GM21786 (cell line): Measurements from ENCODE around the gene FBXW8.
"Not testable (repeated sequence)": the region's sequence is repeated elsewhere in the genome, so short reads cannot be mapped to it uniquely, and the experiment has no call there.

Experiments used
- ATAC-seq: cut with Tn5 transposase; IDR thresholded peaks from one replicate; pipeline ENCODE4 v1.9.1; 2021; ENCODE audit not compliant: unreplicated experiment

Gene FBXW8

GRCh38 chr12:117050060-117050459 lies 139.3 kb downstream of the FBXW8 start:
- ATAC-seq = no peak

- no peak for ATAC-seq
Measured at GRCh38 chr12:117051380-117051779, 140.6 kb downstream of the FBXW8 start.

GRCh38 chr12:117052386-117053049 lies 141.8 kb downstream of the FBXW8 start:
- peak; percentile 73 for ATAC-seq

- no peak for ATAC-seq
Measured at GRCh38 chr12:117053050-117053400, 142.3 kb downstream of the FBXW8 start.

- no peak for ATAC-seq
Measured at GRCh38 chr12:117053597-117054201, 142.9 kb downstream of the FBXW8 start.

GRCh38 chr12:117054279-117054678 lies 143.5 kb downstream of the FBXW8 start:
- no peak for ATAC-seq

GRCh38 chr12:117057626-117058025 lies 146.9 kb downstream of the FBXW8 start:
- not testable (repeated sequence) for ATAC-seq

- ATAC-seq = no peak
Measured at GRCh38 chr12:117058442-117059072, 147.8 kb downstream of the FBXW8 start.

GRCh38 chr12:117059156-117059555 lies 148.4 kb downstream of the FBXW8 start:
- ATAC-seq = no peak

GRCh38 chr12:117060246-117060928 lies 149.6 kb downstream of the FBXW8 start:
- ATAC-seq = no peak

GRCh38 chr12:117060929-117061305 lies 150.2 kb downstream of the FBXW8 start:
- ATAC-seq = no peak

GRCh38 chr12:117061555-117062079 lies 150.9 kb downstream of the FBXW8 start:
- ATAC-seq = no peak

- peak; percentile 71 for ATAC-seq
Measured at GRCh38 chr12:117063162-117063911, 152.6 kb downstream of the FBXW8 start.

- ATAC-seq = no peak
Measured at GRCh38 chr12:117064049-117064448, 153.3 kb downstream of the FBXW8 start.

- no peak for ATAC-seq
Measured at GRCh38 chr12:117064596-117064995, 153.8 kb downstream of the FBXW8 start.

GRCh38 chr12:117067016-117067415 lies 156.3 kb downstream of the FBXW8 start:
- no peak for ATAC-seq

GRCh38 chr12:117067638-117068037 lies 156.9 kb downstream of the FBXW8 start:
- no peak for ATAC-seq

GRCh38 chr12:117068492-117068891 lies 157.7 kb downstream of the FBXW8 start:
- ATAC-seq = no peak

- ATAC-seq = no peak
Measured at GRCh38 chr12:117069101-117069797, 158.5 kb downstream of the FBXW8 start.
